GM12873 (cell line): ENCODE data around the gene B3GNT8.

Experiments used
- TF ChIP-seq, protein P1 (sequence below): IDR thresholded peaks from 2 replicates; pipeline ENCODE4 v1.5.1; 2012; ENCODE audit warnings: low read depth, mild to moderate bottlenecking, moderate library complexity, low read length, control low read depth; ENCODE audit not compliant: insufficient read depth; ENCODE audit errors: missing control alignments

Gene B3GNT8

DNA sequence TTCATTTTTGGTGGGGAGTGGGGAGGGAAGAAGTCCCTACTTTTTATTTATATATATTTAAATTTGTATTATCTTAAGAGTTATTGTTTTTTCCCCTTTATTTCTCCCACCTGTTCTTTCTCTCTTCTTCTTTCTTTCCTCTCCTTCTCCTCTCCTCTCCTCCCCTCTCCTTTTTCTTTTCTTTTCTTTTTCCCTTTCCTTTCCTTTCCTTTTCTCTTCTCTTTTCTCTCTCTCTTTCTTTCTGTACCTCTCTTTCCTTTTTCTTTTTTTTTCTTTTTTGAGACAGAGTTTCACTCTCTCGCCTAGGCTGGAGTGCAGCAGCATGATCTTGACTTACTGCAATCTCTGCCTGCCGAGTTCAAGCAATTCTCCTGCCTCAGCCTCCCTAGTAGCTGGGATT is 27.6 kb downstream of the B3GNT8 start:
- TF ChIP-seq, protein P1, sequence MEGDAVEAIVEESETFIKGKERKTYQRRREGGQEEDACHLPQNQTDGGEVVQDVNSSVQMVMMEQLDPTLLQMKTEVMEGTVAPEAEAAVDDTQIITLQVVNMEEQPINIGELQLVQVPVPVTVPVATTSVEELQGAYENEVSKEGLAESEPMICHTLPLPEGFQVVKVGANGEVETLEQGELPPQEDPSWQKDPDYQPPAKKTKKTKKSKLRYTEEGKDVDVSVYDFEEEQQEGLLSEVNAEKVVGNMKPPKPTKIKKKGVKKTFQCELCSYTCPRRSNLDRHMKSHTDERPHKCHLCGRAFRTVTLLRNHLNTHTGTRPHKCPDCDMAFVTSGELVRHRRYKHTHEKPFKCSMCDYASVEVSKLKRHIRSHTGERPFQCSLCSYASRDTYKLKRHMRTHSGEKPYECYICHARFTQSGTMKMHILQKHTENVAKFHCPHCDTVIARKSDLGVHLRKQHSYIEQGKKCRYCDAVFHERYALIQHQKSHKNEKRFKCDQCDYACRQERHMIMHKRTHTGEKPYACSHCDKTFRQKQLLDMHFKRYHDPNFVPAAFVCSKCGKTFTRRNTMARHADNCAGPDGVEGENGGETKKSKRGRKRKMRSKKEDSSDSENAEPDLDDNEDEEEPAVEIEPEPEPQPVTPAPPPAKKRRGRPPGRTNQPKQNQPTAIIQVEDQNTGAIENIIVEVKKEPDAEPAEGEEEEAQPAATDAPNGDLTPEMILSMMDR: no peak

- TF ChIP-seq, protein P1: no peak
Measured at GRCh38 chr19:41399091-41399490, 28.1 kb downstream of the B3GNT8 start.

DNA sequence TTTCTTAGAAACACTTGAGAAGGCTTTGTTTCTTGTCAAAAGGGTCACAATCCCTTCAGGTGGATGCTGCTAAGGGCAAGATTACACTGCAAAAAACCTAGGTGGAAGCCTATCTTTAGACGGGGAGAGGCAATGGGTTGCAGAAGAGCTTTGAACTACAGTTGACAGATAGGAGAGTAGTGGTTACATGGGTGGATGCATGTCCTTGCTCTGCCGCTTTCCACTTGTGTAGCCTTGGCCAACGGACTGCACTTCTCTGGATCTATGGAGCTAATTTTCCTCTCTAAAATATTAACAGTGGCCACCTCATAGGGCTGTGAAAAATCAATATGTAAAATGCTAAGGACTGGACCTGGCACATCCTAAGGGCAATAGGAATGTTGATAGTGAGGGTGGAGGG is 28.6 kb downstream of the B3GNT8 start:
- TF ChIP-seq, protein P1: no peak

GRCh38 chr19:41398050-41398418 is 29.1 kb downstream of the B3GNT8 start:
- TF ChIP-seq, protein P1: no peak

DNA sequence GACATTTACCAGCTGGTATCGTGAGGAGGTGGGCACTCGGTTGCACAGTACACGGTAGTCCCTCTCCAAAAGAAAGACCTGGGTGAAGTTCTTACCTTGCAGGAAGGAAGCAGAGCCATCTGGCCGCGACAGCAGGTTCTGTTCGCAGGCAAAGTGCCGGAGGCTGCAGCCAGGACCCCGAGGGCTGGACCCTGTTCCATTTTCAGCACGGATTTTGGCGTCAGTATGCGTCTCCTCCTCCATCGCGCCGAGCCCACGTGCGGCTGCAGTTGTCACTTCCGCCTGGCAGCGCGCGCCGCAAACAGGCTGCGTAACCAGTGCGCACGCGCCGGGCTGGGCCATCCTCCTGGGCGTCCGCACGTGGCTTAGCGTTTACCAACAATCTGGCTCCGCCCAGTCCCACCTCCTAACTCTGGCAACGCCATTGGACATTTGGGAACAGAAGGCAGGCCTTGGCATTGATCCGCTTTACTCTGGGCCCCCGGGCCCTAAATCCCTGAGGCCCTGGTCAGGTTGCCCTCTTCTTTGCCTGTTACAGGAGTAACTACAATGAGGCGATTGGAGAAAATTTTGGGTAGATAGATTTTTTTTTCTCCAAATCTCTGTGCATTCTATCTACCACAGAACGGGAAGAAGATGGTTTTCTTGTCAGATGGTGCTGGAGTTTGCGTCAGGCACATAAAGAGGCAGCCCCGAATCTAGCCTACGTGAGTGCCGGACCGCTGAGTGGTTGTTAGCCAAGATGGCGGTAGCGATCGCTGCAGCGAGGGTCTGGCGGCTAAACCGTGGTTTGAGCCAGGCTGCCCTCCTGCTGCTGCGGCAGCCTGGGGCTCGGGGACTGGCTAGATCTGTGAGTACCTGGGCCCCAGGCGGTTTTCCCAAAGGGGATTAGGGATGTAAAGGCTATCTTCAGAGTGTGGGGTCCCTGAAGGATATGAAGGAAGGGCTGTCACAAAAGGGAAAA is 29.8 kb downstream of the B3GNT8 start, which contains the start of the genes BCKDHA and EXOSC5:
Gene BCKDHA (plus strand): TSS at position 733 of the 964 bp plus-strand sequence. CDS start 10 bp downstream, at position 743.
Gene EXOSC5 (minus strand): TSS at position 274 of the 964 bp plus-strand sequence. CDS start 31 bp downstream, at position 243.
- TF ChIP-seq, protein P1: no peak

GRCh38 chr19:41395355-41395754 is 31.8 kb downstream of the B3GNT8 start:
- TF ChIP-seq, protein P1: no peak

GRCh38 chr19:41392775-41393174 is 34.4 kb downstream of the B3GNT8 start:
- TF ChIP-seq, protein P1: no peak
